GM10847 (cell line): Measurements from ENCODE around the gene MYDGF.

Source experiments
- POLR2A ChIP-seq: IDR thresholded peaks from 2 replicates; pipeline ENCODE4 v1.6.1; 2011; ENCODE audit not compliant: insufficient read length; ENCODE audit errors: extremely low read depth

Gene MYDGF

GRCh38 chr19:4642625-4643024, 27.5 kb downstream of the MYDGF start:
- TF ChIP-seq POLR2A, result no peak

GRCh38 chr19:4641132-4641531, 29.0 kb downstream of the MYDGF start:
- no peak for TF ChIP-seq POLR2A

GRCh38 chr19:4640247-4641000, 29.7 kb downstream of the MYDGF start:
- TF ChIP-seq POLR2A, result no peak

GRCh38 chr19:4639531-4640246, 30.5 kb downstream of the MYDGF start:
- TF ChIP-seq POLR2A, result no peak

- TF ChIP-seq POLR2A, result no peak
Observed at GRCh38 chr19:4638828-4639530, 31.2 kb downstream of the MYDGF start, which contains the start of gene TNFAIP8L1. Gene TNFAIP8L1, plus strand, starts transcription at chr19:4639516. Its CDS starts 12,354 bp downstream, at chr19:4651870.

- no peak for TF ChIP-seq POLR2A
Observed at GRCh38 chr19:4638317-4638716, 31.8 kb downstream of the MYDGF start.

- TF ChIP-seq POLR2A, result no peak
Observed at GRCh38 chr19:4636761-4637160, 33.4 kb downstream of the MYDGF start.

- TF ChIP-seq POLR2A, result no peak
Observed at GRCh38 chr19:4636151-4636717, 33.9 kb downstream of the MYDGF start.

- TF ChIP-seq POLR2A, result no peak
Observed at GRCh38 chr19:4635754-4636116, 34.4 kb downstream of the MYDGF start.

GRCh38 chr19:4633140-4633967, 36.8 kb downstream of the MYDGF start:
- no peak for TF ChIP-seq POLR2A

GRCh38 chr19:4624733-4625362, 45.3 kb downstream of the MYDGF start:
- TF ChIP-seq POLR2A, result no peak

- TF ChIP-seq POLR2A, result no peak
Observed at GRCh38 chr19:4624301-4624700, 45.8 kb downstream of the MYDGF start.

- TF ChIP-seq POLR2A, result no peak
Observed at GRCh38 chr19:4622695-4623421, 47.3 kb downstream of the MYDGF start.

- no peak for TF ChIP-seq POLR2A
Observed at GRCh38 chr19:4620675-4621074, 49.5 kb downstream of the MYDGF start.
